ENCODE results near the gene XYLT1. TPM values are rescaled to one million over a fixed set of nuclear protein-coding genes. Genes with fewer than 3 reads are reported as not detected.
A peak's percentile ranks its signal among the peaks of the same experiment; 100 is the strongest.
"Not testable (repeated sequence)": the region's sequence is repeated elsewhere in the genome, so short reads cannot be mapped to it uniquely, and the experiment has no call there.

XYLT1 gene, protein sequence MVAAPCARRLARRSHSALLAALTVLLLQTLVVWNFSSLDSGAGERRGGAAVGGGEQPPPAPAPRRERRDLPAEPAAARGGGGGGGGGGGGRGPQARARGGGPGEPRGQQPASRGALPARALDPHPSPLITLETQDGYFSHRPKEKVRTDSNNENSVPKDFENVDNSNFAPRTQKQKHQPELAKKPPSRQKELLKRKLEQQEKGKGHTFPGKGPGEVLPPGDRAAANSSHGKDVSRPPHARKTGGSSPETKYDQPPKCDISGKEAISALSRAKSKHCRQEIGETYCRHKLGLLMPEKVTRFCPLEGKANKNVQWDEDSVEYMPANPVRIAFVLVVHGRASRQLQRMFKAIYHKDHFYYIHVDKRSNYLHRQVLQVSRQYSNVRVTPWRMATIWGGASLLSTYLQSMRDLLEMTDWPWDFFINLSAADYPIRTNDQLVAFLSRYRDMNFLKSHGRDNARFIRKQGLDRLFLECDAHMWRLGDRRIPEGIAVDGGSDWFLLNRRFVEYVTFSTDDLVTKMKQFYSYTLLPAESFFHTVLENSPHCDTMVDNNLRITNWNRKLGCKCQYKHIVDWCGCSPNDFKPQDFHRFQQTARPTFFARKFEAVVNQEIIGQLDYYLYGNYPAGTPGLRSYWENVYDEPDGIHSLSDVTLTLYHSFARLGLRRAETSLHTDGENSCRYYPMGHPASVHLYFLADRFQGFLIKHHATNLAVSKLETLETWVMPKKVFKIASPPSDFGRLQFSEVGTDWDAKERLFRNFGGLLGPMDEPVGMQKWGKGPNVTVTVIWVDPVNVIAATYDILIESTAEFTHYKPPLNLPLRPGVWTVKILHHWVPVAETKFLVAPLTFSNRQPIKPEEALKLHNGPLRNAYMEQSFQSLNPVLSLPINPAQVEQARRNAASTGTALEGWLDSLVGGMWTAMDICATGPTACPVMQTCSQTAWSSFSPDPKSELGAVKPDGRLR
- 5.5 TPM for polyA plus RNA-seq (ENCODE audit: insufficient read length)

DNA sequence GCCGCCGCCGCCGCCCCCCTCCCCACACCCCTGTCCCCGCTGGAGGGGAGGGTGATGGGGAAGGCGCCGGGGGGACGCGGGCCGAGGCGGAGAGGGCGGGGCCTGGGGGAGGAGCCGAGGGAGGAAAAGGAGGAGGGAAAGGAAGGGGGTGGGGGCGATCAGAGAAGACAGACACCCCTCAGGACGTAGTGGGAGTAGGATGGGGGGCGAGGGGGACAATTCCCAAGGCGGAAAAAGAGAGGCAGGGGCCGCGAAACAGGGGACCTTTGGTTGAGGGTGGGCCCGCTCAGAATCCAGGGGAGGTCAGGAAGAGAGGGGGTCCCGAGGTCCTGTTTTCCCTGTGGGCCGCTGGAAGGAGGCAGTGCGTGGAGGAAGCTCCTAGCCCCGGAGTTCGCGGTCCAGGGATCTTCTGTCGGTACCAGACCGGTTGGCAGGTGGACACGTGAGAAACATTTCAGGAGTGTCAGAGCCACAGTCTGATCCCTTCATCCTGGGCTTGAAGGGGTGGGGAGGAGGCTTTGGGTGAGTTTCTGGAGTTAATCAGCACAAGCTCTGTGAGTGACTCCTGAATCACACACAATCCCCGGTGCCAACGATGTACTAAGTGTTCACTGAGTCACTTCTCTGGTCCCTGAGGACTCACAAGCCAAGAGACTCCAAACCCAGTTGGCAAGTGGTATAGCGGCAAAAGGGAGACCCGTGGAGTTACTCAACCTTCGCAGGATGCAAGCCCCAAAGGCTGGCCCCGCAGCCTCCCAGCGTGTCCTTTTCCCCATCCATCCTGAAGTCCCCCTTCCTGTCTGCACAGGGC, at the start of gene XYLT1:
Gene XYLT1 (minus strand): TSS at position 53 of the 811 bp plus-strand sequence. CDS start 164 bp downstream, outside the sequence.
- DNase-seq (ENCODE audit: low read depth), result no peak

DNA sequence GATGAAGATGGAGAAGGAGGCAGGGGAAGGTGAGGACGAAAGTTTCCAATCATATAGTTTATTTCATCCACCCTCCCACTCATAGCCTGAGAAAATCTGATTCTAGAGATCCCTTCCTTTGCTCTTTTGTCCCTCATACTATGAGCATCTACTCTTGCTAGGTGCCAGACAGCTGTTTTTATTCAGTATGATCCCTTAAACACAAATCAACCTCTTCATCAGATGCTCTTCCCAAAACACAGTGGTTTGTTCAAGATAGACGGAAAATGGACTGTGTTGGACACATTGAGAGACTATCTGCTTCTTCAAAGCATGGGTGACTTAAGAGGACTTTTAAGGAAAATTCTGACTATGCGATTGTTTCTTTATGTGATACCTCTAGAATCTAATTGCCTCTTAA, 49.4 kb upstream of the XYLT1 start:
- no peak for DNase-seq (ENCODE audit: low read depth)

DNA sequence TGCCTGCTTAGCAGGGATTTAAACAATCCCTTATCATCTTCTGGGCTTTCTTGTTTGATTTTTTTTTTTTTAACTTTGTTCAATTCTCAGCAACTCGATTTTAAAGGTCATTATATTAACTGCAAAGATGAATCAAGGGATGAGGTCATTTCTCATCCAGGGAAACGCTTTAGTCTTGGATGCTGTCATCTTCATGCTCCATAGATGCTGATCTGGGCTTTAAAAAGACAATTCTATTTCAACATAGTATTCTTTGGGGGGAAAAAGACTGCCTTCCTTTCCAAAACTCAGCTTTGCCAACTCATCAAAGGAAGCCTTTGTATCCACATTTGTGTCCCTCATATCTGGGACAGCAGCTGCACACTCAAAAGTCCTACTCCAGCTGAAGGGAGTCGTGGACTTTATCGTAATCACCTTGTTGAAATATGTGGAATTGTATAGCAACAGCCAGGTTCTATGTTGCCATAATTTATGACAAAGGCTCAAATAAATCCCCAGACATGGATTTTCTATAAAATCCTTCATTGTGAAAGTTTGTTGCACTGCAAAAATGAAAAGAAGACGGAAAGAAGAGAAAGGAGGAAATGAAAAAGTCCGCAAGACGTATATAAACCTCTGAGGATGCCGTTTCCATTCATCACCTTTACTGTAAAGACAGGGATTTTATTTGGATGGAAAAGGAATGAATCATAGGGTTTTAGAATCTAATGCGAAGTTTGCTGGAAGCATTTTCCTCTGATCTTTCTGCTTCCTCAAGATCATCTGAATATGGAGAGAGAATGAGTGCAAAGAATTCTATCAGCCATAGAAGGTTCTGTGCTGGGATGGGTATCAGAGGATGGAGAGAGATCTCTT, 48.6 kb upstream of the XYLT1 start:
- no peak for DNase-seq (ENCODE audit: low read depth)

DNA sequence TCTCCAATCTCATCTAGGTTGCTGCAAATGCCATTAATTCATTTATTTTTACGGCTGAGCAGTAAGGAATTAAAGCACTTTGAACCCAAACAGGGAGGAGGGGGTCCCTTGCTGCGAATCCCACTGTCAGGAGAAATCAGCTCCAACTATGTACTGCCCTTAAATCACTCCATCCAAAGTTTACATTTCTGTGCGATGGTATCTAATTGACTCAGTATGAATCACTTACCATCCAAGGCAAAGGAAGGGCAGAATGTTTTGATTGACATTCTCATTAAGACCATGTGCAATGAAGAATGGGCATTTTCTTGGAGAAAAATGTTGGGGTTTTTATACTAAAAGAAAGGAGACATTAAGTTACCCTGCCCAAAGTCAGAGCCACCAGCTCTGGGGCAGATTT, 47.7 kb upstream of the XYLT1 start:
- no peak for DNase-seq (ENCODE audit: low read depth)

DNA sequence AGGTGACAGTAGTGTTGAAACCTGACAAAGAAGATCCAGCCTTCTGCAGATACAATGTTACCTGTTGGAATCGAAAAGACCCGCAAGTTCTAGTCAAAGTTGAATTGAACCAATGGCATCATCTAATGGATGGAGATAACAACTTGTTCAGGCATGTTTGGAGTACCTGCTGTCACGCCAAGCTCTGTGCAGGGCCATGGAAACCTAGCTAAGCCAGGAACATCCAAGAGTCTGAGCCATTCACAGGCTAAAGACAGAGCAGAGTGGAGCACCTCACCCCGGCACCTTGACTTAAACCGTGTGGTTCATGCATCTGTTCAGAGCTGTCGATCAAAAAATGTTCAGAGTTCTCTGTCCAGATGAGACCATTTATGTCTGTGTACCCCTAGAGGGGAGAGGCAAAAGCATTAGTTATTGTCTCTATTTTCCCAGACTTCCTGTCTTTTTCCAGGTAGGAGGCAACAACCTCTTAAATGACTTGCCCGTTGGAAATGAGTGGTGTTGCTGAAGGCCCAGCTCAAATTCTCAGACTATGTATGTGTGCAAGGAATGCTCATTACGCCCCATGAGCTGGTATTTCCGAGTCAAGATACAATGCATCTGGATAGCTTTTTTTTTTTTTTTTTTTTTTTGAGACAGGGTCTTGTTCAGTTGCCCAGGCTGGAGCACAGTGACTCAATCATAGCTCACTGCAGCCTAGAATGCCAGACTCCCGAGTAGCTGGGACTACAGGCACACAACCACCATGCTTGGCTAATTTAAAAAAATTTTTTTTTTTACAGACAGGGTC, 44.9 kb upstream of the XYLT1 start:
- no peak for DNase-seq (ENCODE audit: low read depth)

DNA sequence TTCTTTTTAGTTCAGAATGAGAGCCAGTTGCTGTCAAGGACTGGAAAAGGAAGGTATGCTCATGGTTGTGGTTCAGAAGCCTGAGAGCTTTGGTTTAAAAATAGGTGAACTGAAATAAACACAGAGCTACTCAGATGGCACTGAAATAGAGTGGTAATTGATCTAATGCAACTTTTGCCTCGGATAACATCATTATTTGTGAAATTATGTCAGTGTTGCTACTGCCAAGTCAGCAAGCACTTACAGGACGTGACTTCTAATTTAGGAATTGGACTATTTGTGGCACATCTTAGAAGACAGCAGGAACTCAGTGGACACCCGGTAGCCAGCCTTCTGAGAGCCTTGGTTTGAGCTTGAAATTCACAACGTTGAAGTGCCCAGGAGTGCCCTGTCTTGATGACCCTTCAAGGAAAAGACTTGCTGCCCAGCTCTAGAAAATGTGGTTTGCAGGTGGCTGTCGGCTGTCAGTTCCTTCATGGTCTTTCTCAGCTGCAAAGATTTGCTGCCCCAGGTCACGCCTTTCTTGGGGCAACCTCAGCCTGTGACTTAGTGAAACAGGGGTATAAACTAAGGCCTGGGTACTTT, 42.0 kb upstream of the XYLT1 start:
- DNase-seq (ENCODE audit: low read depth), result no peak

DNA sequence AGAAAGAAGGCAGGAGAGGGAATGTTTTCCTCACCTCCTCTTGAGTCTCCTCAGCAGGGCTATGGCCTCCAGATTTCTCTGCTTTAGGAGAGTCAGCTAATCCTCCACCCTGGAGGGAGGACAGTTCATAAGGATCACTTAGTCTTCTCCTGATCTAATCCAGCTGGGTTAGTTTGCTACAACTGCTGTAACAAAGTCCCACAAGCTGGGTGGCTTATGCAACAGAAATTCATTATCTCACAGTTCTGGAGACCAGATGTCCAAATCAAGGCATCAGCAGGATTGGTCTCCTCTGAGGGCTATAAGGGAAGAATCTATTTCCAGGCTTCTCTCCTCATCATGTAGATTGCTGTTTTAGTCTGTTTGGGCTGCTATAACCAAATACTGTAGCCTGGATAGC, 40.6 kb upstream of the XYLT1 start:
- peak; percentile 75 for DNase-seq (ENCODE audit: low read depth)

DNA sequence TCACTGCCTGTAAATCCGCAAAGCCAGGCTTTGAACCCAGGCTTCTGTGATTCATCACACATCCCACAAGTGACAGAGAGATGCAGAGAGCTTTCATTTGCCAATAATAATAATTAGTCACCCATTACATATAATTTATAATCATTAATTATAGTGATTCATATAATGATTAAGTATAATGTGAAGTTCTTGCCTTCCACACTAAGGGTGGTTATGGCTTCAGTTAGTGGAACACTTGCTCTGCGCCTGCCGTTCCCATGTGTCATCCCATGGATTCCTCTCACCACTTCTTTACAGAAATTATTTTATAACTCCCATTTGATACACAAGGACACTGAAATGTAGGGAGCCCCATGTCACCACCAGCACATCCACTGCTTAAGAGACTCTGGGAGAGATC, 39.8 kb upstream of the XYLT1 start:
- no peak for DNase-seq (ENCODE audit: low read depth)

DNA sequence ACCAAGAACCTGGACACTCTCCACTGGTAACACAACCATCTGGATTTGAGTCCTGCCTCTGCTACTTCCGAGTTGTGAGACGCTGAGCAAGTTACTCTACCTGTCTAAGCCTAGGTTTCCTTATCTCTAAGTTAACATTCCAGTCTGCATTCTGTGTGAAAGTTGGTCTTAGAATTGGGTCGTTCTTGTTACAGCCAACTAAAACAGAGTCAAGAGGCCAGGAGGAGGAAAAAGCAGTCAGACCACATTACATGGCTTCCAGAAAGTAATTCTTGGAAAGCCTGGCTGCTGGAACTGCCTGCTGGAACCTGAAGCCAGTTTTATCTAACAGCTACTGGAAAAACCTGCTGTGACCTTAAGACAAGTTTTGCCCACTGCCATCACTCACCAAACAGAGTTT, 38.4 kb upstream of the XYLT1 start:
- DNase-seq (ENCODE audit: low read depth), result no peak

DNA sequence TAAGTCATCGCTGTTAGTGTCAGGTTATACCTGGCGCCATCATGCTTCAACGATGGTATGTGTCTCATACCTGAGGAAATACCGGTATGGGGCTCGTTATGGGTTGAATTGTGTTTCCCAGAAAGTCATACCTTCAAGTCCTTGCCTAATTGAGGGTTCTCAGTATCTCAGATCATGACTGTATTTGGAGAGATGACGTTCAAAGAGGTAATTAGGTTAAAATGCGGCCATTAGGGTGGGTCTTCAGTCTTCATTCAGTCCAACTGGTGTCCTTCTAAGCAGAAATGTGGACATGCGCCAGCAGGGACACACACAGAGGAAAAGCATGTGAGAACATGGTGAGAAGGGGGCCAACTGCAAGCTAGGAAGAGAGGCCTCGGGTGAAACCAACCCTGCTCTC, 37.5 kb upstream of the XYLT1 start:
- no peak for DNase-seq (ENCODE audit: low read depth)

DNA sequence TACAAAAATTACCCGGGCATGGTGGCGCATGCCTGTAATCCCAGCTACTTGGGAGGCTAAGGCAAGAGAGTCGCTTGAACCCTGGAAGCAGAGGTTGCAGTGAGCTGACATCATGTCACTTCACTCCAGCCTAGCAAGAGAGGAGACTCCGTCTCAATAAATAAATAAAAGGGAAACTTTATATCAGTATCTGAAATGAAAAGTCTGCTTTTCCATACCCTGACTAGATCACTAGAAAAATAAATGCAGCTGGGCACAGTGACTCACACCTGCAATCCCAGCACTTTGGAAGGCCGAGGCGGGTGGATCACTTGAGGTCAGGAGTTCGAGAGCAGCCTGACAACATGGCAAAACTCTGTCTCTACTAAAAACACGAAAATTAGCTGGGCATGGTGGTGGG, 36.8 kb upstream of the XYLT1 start:
- DNase-seq (ENCODE audit: low read depth), result not testable (repeated sequence)

DNA sequence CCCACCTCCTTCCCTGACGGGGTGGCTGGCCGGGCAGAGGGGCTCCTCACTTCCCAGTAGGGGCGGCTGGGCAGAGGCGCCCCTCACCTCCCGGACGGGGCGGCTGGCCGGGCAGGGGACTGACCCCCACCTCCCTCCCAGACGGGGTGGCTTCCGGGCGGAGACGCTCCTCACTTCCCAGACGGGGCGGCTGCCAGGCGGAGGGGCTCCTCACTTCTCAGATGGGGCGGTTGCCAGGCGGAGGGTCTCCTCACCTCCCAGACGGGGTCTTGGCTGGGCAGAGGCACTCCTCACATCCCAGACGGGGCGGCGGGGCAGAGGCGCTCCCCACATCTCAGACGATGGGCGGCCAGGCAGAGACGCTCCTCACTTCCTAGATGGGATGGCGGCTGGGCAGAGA, 35.1 kb upstream of the XYLT1 start:
- DNase-seq (ENCODE audit: low read depth), result not testable (repeated sequence)

DNA sequence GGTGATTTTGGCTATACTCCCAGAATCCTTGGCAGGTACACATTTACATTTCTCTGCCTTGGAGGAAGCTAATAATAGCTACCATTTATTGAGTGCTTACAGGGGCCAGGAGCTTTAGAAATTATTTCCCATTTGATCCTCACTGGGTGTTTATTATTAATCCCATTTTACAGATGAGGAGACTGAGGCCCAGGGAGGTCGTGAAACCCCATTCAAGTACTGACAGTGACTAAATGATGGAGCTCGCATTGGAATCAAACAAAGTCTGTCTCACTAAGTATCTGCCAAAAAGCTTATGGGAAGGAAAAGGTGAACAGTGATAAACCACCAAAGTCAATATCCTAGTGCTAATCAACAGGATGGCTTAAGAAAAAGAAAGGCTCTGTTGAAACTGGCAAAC, 33.3 kb upstream of the XYLT1 start:
- no peak for DNase-seq (ENCODE audit: low read depth)

DNA sequence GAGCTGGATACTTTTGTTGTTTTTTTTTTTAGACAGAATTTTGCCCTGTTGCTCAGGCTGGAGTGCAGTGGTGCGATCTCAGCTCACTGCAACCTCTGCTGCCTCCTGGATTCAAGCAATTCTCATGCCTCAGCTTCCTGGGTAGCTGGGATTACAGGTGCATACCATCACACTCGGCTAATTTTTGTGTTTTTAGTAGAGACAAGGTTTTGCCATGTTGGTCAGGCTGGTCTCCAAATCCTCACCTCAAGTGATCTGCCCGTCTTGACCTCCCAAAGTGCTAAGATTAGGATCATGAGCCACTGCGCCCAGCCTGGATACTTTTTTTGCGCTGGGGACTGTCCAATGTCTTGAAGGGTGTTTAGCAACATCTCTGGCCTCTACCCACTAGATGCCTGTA, 32.6 kb upstream of the XYLT1 start:
- DNase-seq (ENCODE audit: low read depth), result no peak

DNA sequence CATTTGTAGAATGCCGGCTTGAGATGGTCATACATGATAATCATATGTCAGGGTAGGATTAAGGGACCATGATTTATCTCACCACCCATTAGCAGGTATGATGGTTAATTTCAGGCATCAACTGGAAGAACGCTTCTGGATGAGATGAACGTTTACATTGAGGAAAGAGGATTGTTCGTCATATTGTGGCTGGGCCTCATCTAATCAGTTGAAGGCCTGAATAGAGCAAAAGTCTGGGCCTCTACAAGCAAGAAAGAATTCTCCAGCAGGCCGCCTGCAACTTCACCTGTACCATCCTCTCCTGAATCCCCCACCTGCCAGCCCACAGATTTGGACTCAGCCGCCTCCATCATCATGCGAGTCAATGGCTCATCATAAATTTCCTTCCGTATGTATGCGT, 30.6 kb upstream of the XYLT1 start:
- DNase-seq (ENCODE audit: low read depth), result no peak

DNA sequence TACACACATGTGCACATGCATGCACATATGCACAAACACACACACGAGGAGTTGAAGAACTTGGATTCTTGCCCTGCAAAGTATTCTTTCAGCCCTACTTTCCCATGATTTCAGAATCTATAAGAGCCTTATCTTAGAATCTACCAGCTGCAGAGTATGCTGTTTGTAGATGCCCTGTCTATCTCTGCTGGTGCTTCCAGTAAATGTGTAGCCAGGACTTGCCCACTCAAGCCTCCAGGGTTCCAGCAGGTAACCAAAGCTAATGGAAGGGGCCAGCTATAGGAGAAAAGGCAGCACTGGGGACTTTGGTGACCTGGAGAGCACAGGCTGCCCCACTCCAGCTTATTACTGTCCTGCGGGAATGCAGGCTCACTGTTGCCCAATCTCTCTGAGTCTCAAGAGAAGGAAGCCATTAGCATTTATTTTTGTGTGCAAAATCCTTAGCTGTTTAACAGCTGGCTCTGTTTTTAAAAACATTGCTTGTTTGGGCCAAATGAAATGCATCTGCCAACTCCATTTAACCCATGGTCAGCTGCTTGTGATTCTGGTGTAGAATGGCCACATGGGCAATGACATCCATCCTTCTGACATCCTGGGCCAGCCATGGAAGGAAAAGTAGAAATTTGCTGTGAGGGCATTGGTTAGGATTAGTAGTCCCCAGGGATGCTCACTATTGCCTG, 28.6 kb upstream of the XYLT1 start:
- no peak for DNase-seq (ENCODE audit: low read depth)

DNA sequence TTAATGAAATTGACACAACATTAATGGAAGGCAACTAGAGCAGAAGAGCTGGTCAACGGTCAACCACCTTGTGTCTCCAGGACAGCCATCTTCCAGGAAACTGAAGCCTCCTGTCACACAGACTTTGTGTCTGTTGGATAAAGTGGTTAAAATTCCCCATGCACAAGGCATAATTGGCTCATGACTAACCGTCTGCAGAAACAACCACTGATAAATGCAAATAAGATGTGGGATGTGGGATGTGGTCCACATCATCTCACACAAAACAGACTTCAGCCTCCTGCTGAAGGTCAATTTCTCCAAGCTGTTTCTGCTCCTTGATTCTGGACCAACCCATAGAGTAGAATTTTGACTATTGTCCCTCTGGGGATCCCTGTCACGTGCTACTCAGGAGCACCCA, 26.9 kb upstream of the XYLT1 start:
- DNase-seq (ENCODE audit: low read depth), result no peak

DNA sequence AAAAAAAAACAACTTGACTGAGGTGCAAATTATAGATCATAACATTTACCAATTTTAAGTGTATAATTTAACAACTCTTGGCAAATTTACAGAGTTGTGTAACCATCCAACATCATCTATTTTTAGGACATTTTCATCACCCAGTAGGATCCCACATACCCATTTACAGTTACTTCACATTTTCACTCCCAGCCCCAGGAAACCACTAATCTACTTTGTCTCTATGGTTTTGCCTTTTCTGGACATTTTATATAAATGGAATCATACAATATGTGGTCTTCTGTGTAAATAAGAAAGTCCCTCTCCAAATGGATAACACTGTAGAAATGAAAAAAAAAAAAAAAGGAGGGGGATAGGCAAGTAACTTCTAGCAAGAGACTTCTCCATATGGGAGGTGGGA, 26.1 kb upstream of the XYLT1 start:
- no peak for DNase-seq (ENCODE audit: low read depth)

DNA sequence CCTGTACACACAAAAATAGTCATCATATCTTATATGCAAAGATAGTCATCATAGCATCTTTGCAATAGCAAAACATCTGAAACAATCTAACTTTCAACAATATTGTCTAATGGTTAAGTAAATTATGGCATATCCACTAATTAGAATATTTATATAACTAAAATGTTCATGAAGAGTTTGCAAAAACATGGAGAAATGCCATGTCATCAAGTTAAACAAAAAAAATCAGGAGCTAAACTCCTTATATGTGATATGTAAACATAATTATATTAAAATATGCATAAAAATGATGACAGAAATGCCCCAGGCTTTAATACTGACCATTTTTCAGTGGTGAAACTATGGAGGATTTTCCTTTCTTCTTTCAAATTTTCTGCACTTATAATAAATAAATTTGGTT, 22.3 kb upstream of the XYLT1 start:
- DNase-seq (ENCODE audit: low read depth), result no peak

All from forelimb muscle (tissue), 1 donor.